Esophagus squamous epithelium (tissue), 5 donors: Measurements from ENCODE around the gene PIN1. TPM values are rescaled to one million over a fixed set of nuclear protein-coding genes. Genes with fewer than 3 reads are reported as not detected.

Source experiments
- DNase-seq: peaks from one replicate; lab custom pipeline; 2025; lab: John Stamatoyannopoulos, UW
- H3K27ac ChIP-seq, 4 donors: fragments of 200-600 bp; sonication (generic); one replicate each; pipeline ENCODE4 v1.5.1; 2016 to 2019; ENCODE audit warnings: mild to moderate bottlenecking in 1 of 4
- H3K27me3 ChIP-seq, 4 donors: fragments of 200-600 bp; sonication (generic); 1 replicate in 3 of 4; 2 replicates in 1 of 4; pipeline versions ENCODE4 v1.5.1 to v1.6.0; 2017 to 2021; ENCODE audit warnings: antibody characterized with exemption in 1 of 4
- H3K36me3 ChIP-seq, 3 donors: fragments of 200-600 bp; sonication (generic); one replicate each; pipeline ENCODE4 v1.5.1; 2016 to 2019
- H3K4me1 ChIP-seq, 3 donors: fragments of 200-600 bp; sonication (generic); one replicate each; pipeline ENCODE4 v1.5.1; 2017 to 2019
- H3K4me3 ChIP-seq, 4 donors: fragments of 200-600 bp; sonication (generic); 1 replicate in 3 of 4; 2 replicates in 1 of 4; pipeline ENCODE4 v1.5.1; 2016 to 2019; ENCODE audit warnings: mild to moderate bottlenecking in 2 of 4, moderate library complexity in 1 of 4
- H3K9me3 ChIP-seq, 3 donors: fragments of 200-600 bp; sonication (generic); one replicate each; pipeline ENCODE4 v1.5.1; 2016 to 2019
- CTCF ChIP-seq, 6 experiments: fragments of 450-650 bp in 4 of 6; fragments of 200-600 bp in 2 of 6; sonication (generic) in 2 of 6; IDR thresholded peaks; one replicate each; pipeline ENCODE4 v1.5.1; 2016 to 2019; ENCODE audit warnings: antibody characterized with exemption in 6 of 6, mild to moderate bottlenecking in 4 of 6, moderate library complexity in 4 of 6
- POLR2A ChIP-seq, 4 donors: fragments of 450-650 bp; IDR thresholded peaks; one replicate each; pipeline ENCODE4 v1.6.1; 2017; ENCODE audit warnings: antibody characterized with exemption in 4 of 4, mild to moderate bottlenecking in 4 of 4, moderate library complexity in 3 of 4
- WGBS, 2 donors: methylation state at CpG; one replicate each; pipeline ENCODE4 v1.1.5; 2018; 5-methylcytosine and 5-hydroxymethylcytosine counted together
- intact Hi-C: fragments of 100-400 bp; cut with DNase I; formaldehyde crosslinking; loops from one replicate; pipeline ENCODE4 v1.15.0; 2022
- total RNA-seq, 4 donors: library from RNA; depleted of rRNA; stranded (reverse); fragments of >200 nt; gene quantifications; one replicate each; pipeline ENCODE4 v1.1.0, GENCODE V29; 2016
- donor health status: DM: yes; HTN: yes; CAD: no.

Gene PIN1
- total RNA-seq, 4 donors from 2014 or later: 61.1 to 77.1 (median 67.6) TPM

GRCh38 chr19:9793071-9793591, 42.0 kb upstream of the PIN1 start:
- Histone ChIP-seq H3K27ac (peak overlapping the region; percentile 93 to 98 (median 97)), H3K27me3 (no peaks in the 10 kb centered on the region), H3K9me3 (no peaks in the 10 kb centered on the region), H3K4me1 (peaks cover 3 to 48% (median 7%) of the 10 kb centered on the region in 3 donors), H3K36me3 (no peaks in the 10 kb centered on the region), H3K4me3 (peak overlapping the region; percentile 55 to 74 (median 69))
- intact Hi-C loops: no loop called here
- WGBS, 2 donors: 26 to 74% methylated on average over 9 to 19 of the region's 36 CpGs
- no peak for DNase-seq
- TF ChIP-seq POLR2A (IDR thresholded peaks at IDR 0.05) (no peak), CTCF (IDR thresholded peaks at IDR 0.05) (no peak)

- H3K4me3 ChIP-seq: no peak overlapping the region
- intact Hi-C loops: loop anchor here (5.0 kb wide), 1 partner anchor 169 kb away; no protein-coding TSS in a partner anchor
- peak; percentile 16 for DNase-seq
- no peaks in the 10 kb centered on the region for H3K27me3 ChIP-seq
- H3K4me1 ChIP-seq: peaks cover 0 to 40% (median 3%) of the 10 kb centered on the region in 3 donors
- H3K9me3 ChIP-seq: no peaks in the 10 kb centered on the region
- TF ChIP-seq CTCF (IDR thresholded peaks at IDR 0.05) (peak; percentile 67 to 87 (median 82)), POLR2A (IDR thresholded peaks at IDR 0.05) (no peak)
- H3K36me3 ChIP-seq: no peaks in the 10 kb centered on the region
- 27 to 40% methylated on average over 6 of the region's 6 CpGs for WGBS, 2 donors
- H3K27ac ChIP-seq: peak overlapping the region; percentile 7 to 79 (median 56)
Observed at GRCh38 chr19:9796113-9796773, 38.9 kb upstream of the PIN1 start.

- intact Hi-C loops: loop anchor here (5.0 kb wide), 1 partner anchor 171 kb away; no protein-coding TSS in a partner anchor
- Histone ChIP-seq H3K27me3 (no peaks in the 10 kb centered on the region), H3K36me3 (no peaks in the 10 kb centered on the region), H3K9me3 (no peaks in the 10 kb centered on the region), H3K4me3 (no peak overlapping the region), H3K27ac (peak overlapping the region in 3 of 4 donors; percentile 24 to 79 (median 77)), H3K4me1 (peaks cover 0 to 36% (median 3%) of the 10 kb centered on the region in 3 donors)
- 31 to 70% methylated on average over 2 to 5 of the region's 5 CpGs for WGBS, 2 donors
- DNase-seq: no peak
- no peak for TF ChIP-seq CTCF (IDR thresholded peaks at IDR 0.05)
- TF ChIP-seq POLR2A (IDR thresholded peaks at IDR 0.05): no peak
Observed at GRCh38 chr19:9797871-9798270, 37.2 kb upstream of the PIN1 start.

- Histone ChIP-seq H3K4me3 (no peak overlapping the region), H3K27me3 (no peaks in the 10 kb centered on the region), H3K27ac (no peak overlapping the region), H3K36me3 (no peaks in the 10 kb centered on the region), H3K4me1 (peaks cover 0 to 32% (median 3%) of the 10 kb centered on the region in 3 donors), H3K9me3 (no peaks in the 10 kb centered on the region)
- TF ChIP-seq CTCF (IDR thresholded peaks at IDR 0.05): no peak
- intact Hi-C loops: loop anchor here (5.0 kb wide), 1 partner anchor 172 kb away; no protein-coding TSS in a partner anchor
- no peak for DNase-seq
Observed at GRCh38 chr19:9799162-9799561, 36.0 kb upstream of the PIN1 start.

- intact Hi-C loops: no loop called here
Observed at GRCh38 chr19:9801976-9802375, 33.1 kb upstream of the PIN1 start.

More at GRCh38 chr19:9801976-9802375, 33.1 kb upstream of the PIN1 start:
- Histone ChIP-seq H3K4me1 (peaks cover 0 to 19% (median 0%) of the 10 kb centered on the region in 3 donors), H3K27ac (no peak overlapping the region), H3K36me3 (peaks cover 0 to 21% (median 0%) of the 10 kb centered on the region in 3 donors), H3K9me3 (no peaks in the 10 kb centered on the region), H3K27me3 (no peaks in the 10 kb centered on the region), H3K4me3 (no peak overlapping the region)
- no peak for TF ChIP-seq POLR2A (IDR thresholded peaks at IDR 0.05)
- TF ChIP-seq CTCF (IDR thresholded peaks at IDR 0.05): no peak
- 89 to 90% methylated on average over 6 of the region's 10 CpGs for WGBS, 2 donors
- DNase-seq: no peak
